Colonic mucosa (tissue), 4 donors: ENCODE results near the gene PSMA5. TPM values are rescaled to one million over a fixed set of nuclear protein-coding genes. Genes with fewer than 3 reads are reported as not detected.

Experiments
- DNase-seq: peaks from one replicate; pipeline ENCODE4 v3.0.0-alpha.2; 2020
- H3K27ac ChIP-seq: fragments of 200-600 bp; one replicate; pipeline ENCODE4 v1.8.0; 2021
- H3K27me3 ChIP-seq: fragments of 200-600 bp; one replicate; pipeline ENCODE4 v1.8.0; 2021
- H3K36me3 ChIP-seq: fragments of 200-600 bp; one replicate; pipeline ENCODE4 v1.8.0; 2021
- H3K4me1 ChIP-seq: fragments of 200-600 bp; one replicate; pipeline ENCODE4 v1.8.0; 2021; ENCODE audit warnings: mild to moderate bottlenecking
- H3K4me3 ChIP-seq: fragments of 200-600 bp; one replicate; pipeline ENCODE4 v1.8.0; 2021
- H3K9ac ChIP-seq, 2 donors: one replicate each; pipeline ENCODE4 v1.7.0; 2013; ENCODE audit warnings: control low read depth in 2 of 2, low read depth in 2 of 2, low read length in 2 of 2
- H3K9me3 ChIP-seq: fragments of 200-600 bp; one replicate; pipeline ENCODE4 v1.8.0; 2021
- CTCF ChIP-seq: fragments of 200-600 bp; IDR thresholded peaks from one replicate; pipeline ENCODE4 v1.8.0; 2022; ENCODE audit warnings: antibody characterized with exemption, mild to moderate bottlenecking
- intact Hi-C: fragments of 100-400 bp; cut with DNase I; formaldehyde crosslinking; loops from one replicate; pipeline ENCODE4 v1.14.1; 2022
- total RNA-seq, 2 donors: library from RNA; stranded (reverse); fragmentation: NEBNext Ultra II Directional in 1 of 2; extraction: Animal tissue kit (Norgen Biotek cat#: 25700) in 1 of 2; gene quantifications; one replicate each; pipeline ENCODE4 v1.2.1, GENCODE V29; 2021
- donor health status: healthy.
- donor health status: DM: no; HTN: no; CAD: no.
- donor health status: DM: no; HTN: no; CAD: no.

PSMA5 gene
- total RNA-seq, 2 donors from 2014 or later = 93.9 to 163 TPM

- no peak overlapping the region for H3K4me3 ChIP-seq
- H3K9me3 ChIP-seq = no peaks in the 10 kb centered on the region
- peaks cover 25% of the 10 kb centered on the region for H3K27me3 ChIP-seq
- no peak overlapping the region for H3K27ac ChIP-seq
- H3K4me1 ChIP-seq = no peaks in the 10 kb centered on the region
- no peak for TF ChIP-seq CTCF
- H3K36me3 ChIP-seq = no peaks in the 10 kb centered on the region
- DNase-seq = no peak
- intact Hi-C loops = no loop called here
- H3K9ac ChIP-seq = no peak overlapping the region
Observed at GRCh38 chr1:109470245-109470644, 44.0 kb upstream of the PSMA5 start.

- Histone ChIP-seq H3K27me3 (peaks cover 33% of the 10 kb centered on the region), H3K4me3 (no peak overlapping the region), H3K36me3 (no peaks in the 10 kb centered on the region), H3K9me3 (no peaks in the 10 kb centered on the region), H3K27ac (no peak overlapping the region), H3K4me1 (no peaks in the 10 kb centered on the region), H3K9ac (no peak overlapping the region)
- no peak for DNase-seq
- no peak for TF ChIP-seq CTCF
- intact Hi-C loops = no loop called here
Observed at GRCh38 chr1:109468903-109469302, 42.7 kb upstream of the PSMA5 start.

- TF ChIP-seq CTCF = no peak
- no peak for DNase-seq
- Histone ChIP-seq H3K27me3 (peaks cover 38% of the 10 kb centered on the region), H3K9me3 (no peaks in the 10 kb centered on the region), H3K9ac (no peak overlapping the region), H3K4me3 (no peak overlapping the region), H3K4me1 (no peaks in the 10 kb centered on the region), H3K36me3 (no peaks in the 10 kb centered on the region), H3K27ac (no peak overlapping the region)
- intact Hi-C loops = no loop called here
Observed at GRCh38 chr1:109468061-109468460, 41.8 kb upstream of the PSMA5 start.

GRCh38 chr1:109467301-109467777, 41.1 kb upstream of the PSMA5 start:
- no peaks in the 10 kb centered on the region for H3K36me3 ChIP-seq
- H3K9me3 ChIP-seq = no peaks in the 10 kb centered on the region
- H3K9ac ChIP-seq = no peak overlapping the region
- TF ChIP-seq CTCF = no peak
- H3K27ac ChIP-seq = no peak overlapping the region
- intact Hi-C loops = no loop called here
- no peaks in the 10 kb centered on the region for H3K4me1 ChIP-seq
- no peak for DNase-seq
- H3K4me3 ChIP-seq = peak overlapping the region; percentile 63
- H3K27me3 ChIP-seq = peaks cover 41% of the 10 kb centered on the region

- Histone ChIP-seq H3K9me3 (no peaks in the 10 kb centered on the region), H3K27ac (no peak within 1 kb of the TSS), H3K27me3 (peaks cover 41% of the 10 kb centered on the region), H3K36me3 (no peaks in the 10 kb centered on the region), H3K9ac (peak within 1 kb of the TSS in 1 of 2 donors; percentile 43), H3K4me3 (peak within 1 kb of the TSS; percentile 63), H3K4me1 (no peaks in the 10 kb centered on the region)
- peak; percentile 45 for DNase-seq
- no peak for TF ChIP-seq CTCF
- intact Hi-C loops = no loop called here
Observed at GRCh38 chr1:109466452-109467300, 40.4 kb upstream of the PSMA5 start, which contains the start of gene SYPL2. SYPL2 (plus strand) TSS chr1:109466546; CDS start chr1:109466844, 298 bp downstream.
